Liver (tissue), 9 donors: ENCODE data around the gene INSL4. TPM values are rescaled to one million over a fixed set of nuclear protein-coding genes. Genes with fewer than 3 reads are reported as not detected.

Experiments used
- DNase-seq: peaks from one replicate; pipeline ENCODE4 v3.0.0-alpha.2; 2017; ENCODE audit warnings: low spot score
- H3K27ac ChIP-seq, 2 donors: one replicate each; pipeline ENCODE4 v1.7.0; 2013; ENCODE audit warnings: inconsistent platforms in 2 of 2, low read length in 2 of 2, control low read depth in 1 of 2, low read depth in 1 of 2, mild to moderate bottlenecking in 1 of 2
- H3K27me3 ChIP-seq, 4 donors: one replicate each; pipeline versions ENCODE4 v1.6.1 to v1.7.0; 2013; ENCODE audit warnings: low read length in 3 of 4, inconsistent platforms in 1 of 4, mild to moderate bottlenecking in 1 of 4, moderate library complexity in 1 of 4; ENCODE audit not compliant: control insufficient read depth in 4 of 4, insufficient read depth in 4 of 4
- H3K36me3 ChIP-seq, 4 donors: one replicate each; pipeline versions ENCODE4 v1.6.1 to v1.7.0; 2013; ENCODE audit warnings: low read length in 3 of 4, mild to moderate bottlenecking in 3 of 4, low read depth in 1 of 4, moderate library complexity in 1 of 4; ENCODE audit not compliant: control insufficient read depth in 4 of 4, insufficient read depth in 3 of 4
- H3K4me1 ChIP-seq, 4 donors: one replicate each; pipeline versions ENCODE4 v1.6.1 to v1.7.0; 2013; ENCODE audit warnings: low read length in 3 of 4, mild to moderate bottlenecking in 3 of 4, moderate library complexity in 1 of 4; ENCODE audit not compliant: control insufficient read depth in 4 of 4, insufficient read depth in 4 of 4
- H3K4me3 ChIP-seq, 3 donors: one replicate each; pipeline versions ENCODE4 v1.6.1 to v1.7.0; 2013; ENCODE audit warnings: low read length in 3 of 3, control low read depth in 1 of 3, low read depth in 1 of 3, mild to moderate bottlenecking in 1 of 3
- H3K9ac ChIP-seq, 2 donors: one replicate each; pipeline ENCODE4 v1.7.0; 2013; ENCODE audit warnings: low read length in 2 of 2, mild to moderate bottlenecking in 2 of 2, moderate library complexity in 2 of 2, control low read depth in 1 of 2, low read depth in 1 of 2
- H3K9me3 ChIP-seq, 4 donors: one replicate each; pipeline versions ENCODE4 v1.6.1 to v1.7.0; 2013; ENCODE audit warnings: low read length in 3 of 4; ENCODE audit not compliant: control insufficient read depth in 4 of 4
- EGR1 ChIP-seq, 2 donors: IDR thresholded peaks; 2 replicates each; pipeline ENCODE4 v1.6.1; 2016 to 2018; ENCODE audit warnings: antibody characterized with exemption in 2 of 2, low read depth in 2 of 2
- FOXA1 ChIP-seq: IDR thresholded peaks from 2 replicates; pipeline ENCODE4 v1.6.1; 2016; ENCODE audit warnings: antibody characterized with exemption
- FOXA2 ChIP-seq: IDR thresholded peaks from 2 replicates; pipeline ENCODE4 v1.6.1; 2016; ENCODE audit warnings: antibody characterized with exemption
- GABPA ChIP-seq, 2 donors: IDR thresholded peaks in 1 of 2; conservative IDR thresholded peaks in 1 of 2; 2 replicates each; pipeline ENCODE4 v1.6.1; 2016; ENCODE audit warnings: antibody characterized with exemption in 2 of 2, mild to moderate bottlenecking in 1 of 2, moderate library complexity in 1 of 2
- HNF4A ChIP-seq, 2 donors: conservative IDR thresholded peaks; 2 replicates each; pipeline ENCODE4 v1.6.1; 2016; ENCODE audit warnings: antibody characterized with exemption in 2 of 2, mild to moderate bottlenecking in 2 of 2
- HNF4G ChIP-seq: IDR thresholded peaks from 2 replicates; pipeline ENCODE4 v1.6.1; 2016; ENCODE audit warnings: antibody characterized with exemption
- JUND ChIP-seq, 2 donors: IDR thresholded peaks; 2 replicates each; pipeline ENCODE4 v1.6.1; 2016; ENCODE audit warnings: antibody characterized with exemption in 2 of 2
- NR2F2 ChIP-seq: IDR thresholded peaks from 2 replicates; pipeline ENCODE4 v1.6.1; 2016; ENCODE audit warnings: antibody characterized with exemption
- RAD21 ChIP-seq, 2 donors: IDR thresholded peaks; 2 replicates each; pipeline ENCODE4 v1.6.1; 2016; ENCODE audit warnings: antibody characterized with exemption in 2 of 2, mild to moderate bottlenecking in 2 of 2
- RXRA ChIP-seq, 2 donors: IDR thresholded peaks; 2 replicates each; pipeline ENCODE4 v1.6.1; 2017 to 2018; ENCODE audit warnings: antibody characterized with exemption in 2 of 2, mild to moderate bottlenecking in 1 of 2
- SP1 ChIP-seq: IDR thresholded peaks from 2 replicates; pipeline ENCODE4 v1.6.1; 2018; ENCODE audit warnings: antibody characterized with exemption, mild to moderate bottlenecking
- TAF1 ChIP-seq: conservative IDR thresholded peaks from 2 replicates; pipeline ENCODE4 v1.6.1; 2016; ENCODE audit warnings: antibody characterized with exemption, mild to moderate bottlenecking
- YY1 ChIP-seq: IDR thresholded peaks from 2 replicates; pipeline ENCODE4 v1.6.1; 2016; ENCODE audit warnings: antibody characterized with exemption, mild to moderate bottlenecking
- WGBS: extraction: QIAGEN DNeasy Blood & Tissue Kit; methylation state at CpG from one replicate; pipeline ENCODE4 v1.1.7; 2013; 5-methylcytosine and 5-hydroxymethylcytosine counted together
- polyA plus RNA-seq, 2 donors: library from polyadenylated mRNA; stranded (reverse) in 1 of 2; unstranded in 1 of 2; fragments of 200-250 nt in 1 of 2; fragments of >200 nt in 1 of 2; fragmentation: Nextera tagmentation in 1 of 2; extraction: Ambion mirVana in 1 of 2; gene quantifications; one replicate each; pipeline versions ENCODE4 v1.2.1 to v1.2.3, GENCODE V29; 2013 to 2015
- total RNA-seq, 2 donors: library from RNA; depleted of rRNA; stranded (reverse); fragments of >200 nt; gene quantifications; one replicate each; pipeline ENCODE4 v1.2.3, GENCODE V29; 2014
- TF ChIP-seq, protein P1 (sequence below): IDR thresholded peaks from 2 replicates; pipeline ENCODE4 v1.6.1; 2016; ENCODE audit warnings: antibody characterized with exemption, mild to moderate bottlenecking
- TF ChIP-seq, protein P2 (sequence below): IDR thresholded peaks from 2 replicates; pipeline ENCODE4 v1.6.1; 2016; ENCODE audit warnings: antibody characterized with exemption
- donor health status: healthy.
- donor health status: healthy.
- donor health status: healthy.
- donor health status: healthy.
- donor health status: healthy.

The INSL4 gene
- total and polyA plus RNA-seq, 4 donors, result not detected

DNA sequence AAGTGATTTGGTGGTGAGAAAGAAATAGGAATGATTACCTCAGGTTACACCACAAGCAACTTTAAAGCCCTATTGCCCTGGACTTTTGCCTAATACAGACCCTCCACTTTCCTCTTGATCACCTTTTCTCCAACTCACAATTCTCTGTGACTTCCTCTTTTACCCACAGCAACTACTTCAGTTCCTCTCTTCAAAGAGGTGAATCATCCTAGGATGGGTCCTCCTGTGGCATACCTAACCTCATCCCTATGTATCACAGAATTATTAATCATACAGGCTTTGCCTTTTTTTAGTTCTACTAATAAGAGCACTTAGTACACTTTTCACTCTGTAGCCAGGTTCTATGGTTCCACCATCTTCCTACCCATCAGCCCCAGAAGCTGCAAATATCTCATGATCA, 26.1 kb upstream of the INSL4 start (continued):
- TF ChIP-seq, protein P1, sequence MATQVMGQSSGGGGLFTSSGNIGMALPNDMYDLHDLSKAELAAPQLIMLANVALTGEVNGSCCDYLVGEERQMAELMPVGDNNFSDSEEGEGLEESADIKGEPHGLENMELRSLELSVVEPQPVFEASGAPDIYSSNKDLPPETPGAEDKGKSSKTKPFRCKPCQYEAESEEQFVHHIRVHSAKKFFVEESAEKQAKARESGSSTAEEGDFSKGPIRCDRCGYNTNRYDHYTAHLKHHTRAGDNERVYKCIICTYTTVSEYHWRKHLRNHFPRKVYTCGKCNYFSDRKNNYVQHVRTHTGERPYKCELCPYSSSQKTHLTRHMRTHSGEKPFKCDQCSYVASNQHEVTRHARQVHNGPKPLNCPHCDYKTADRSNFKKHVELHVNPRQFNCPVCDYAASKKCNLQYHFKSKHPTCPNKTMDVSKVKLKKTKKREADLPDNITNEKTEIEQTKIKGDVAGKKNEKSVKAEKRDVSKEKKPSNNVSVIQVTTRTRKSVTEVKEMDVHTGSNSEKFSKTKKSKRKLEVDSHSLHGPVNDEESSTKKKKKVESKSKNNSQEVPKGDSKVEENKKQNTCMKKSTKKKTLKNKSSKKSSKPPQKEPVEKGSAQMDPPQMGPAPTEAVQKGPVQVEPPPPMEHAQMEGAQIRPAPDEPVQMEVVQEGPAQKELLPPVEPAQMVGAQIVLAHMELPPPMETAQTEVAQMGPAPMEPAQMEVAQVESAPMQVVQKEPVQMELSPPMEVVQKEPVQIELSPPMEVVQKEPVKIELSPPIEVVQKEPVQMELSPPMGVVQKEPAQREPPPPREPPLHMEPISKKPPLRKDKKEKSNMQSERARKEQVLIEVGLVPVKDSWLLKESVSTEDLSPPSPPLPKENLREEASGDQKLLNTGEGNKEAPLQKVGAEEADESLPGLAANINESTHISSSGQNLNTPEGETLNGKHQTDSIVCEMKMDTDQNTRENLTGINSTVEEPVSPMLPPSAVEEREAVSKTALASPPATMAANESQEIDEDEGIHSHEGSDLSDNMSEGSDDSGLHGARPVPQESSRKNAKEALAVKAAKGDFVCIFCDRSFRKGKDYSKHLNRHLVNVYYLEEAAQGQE, result no peak
- TF ChIP-seq EGR1 (IDR thresholded peaks at IDR 0.05; ENCODE audit: low read depth in 2 of 2) (no peak), RAD21 (IDR thresholded peaks at IDR 0.05) (no peak), FOXA1 (no peak), HNF4A (conservative IDR thresholded peaks at IDR 0.05) (no peak), NR2F2 (no peak)

- Histone ChIP-seq H3K4me1 (no peaks in the 10 kb centered on the region), H3K9ac (no peak overlapping the region), H3K9me3 (peaks cover 0 to 19% (median 1%) of the 10 kb centered on the region in 4 donors), H3K4me3 (no peak overlapping the region), H3K27me3 (peaks cover 0 to 8% (median under 1%) of the 10 kb centered on the region in 4 donors), H3K27ac (no peak overlapping the region), H3K36me3 (no peaks in the 10 kb centered on the region)
- 82% methylated on average over 10 of the region's 10 CpGs for WGBS
- TF ChIP-seq JUND (IDR thresholded peaks at IDR 0.05) (no peak), RAD21 (IDR thresholded peaks at IDR 0.05) (no peak), EGR1 (IDR thresholded peaks at IDR 0.05; ENCODE audit: low read depth in 2 of 2) (no peak), HNF4A (conservative IDR thresholded peaks at IDR 0.05) (no peak), TAF1 (no peak), RXRA (IDR thresholded peaks at IDR 0.05) (no peak), FOXA1 (no peak), GABPA (IDR thresholded peaks at IDR 0.05 in 1 of 2, conservative IDR thresholded peaks at IDR 0.05 in 1 of 2) (no peak), YY1 (no peak), FOXA2 (no peak), HNF4G (no peak), SP1 (no peak)
- TF ChIP-seq, protein P1, result no peak
- TF ChIP-seq, protein P2, sequence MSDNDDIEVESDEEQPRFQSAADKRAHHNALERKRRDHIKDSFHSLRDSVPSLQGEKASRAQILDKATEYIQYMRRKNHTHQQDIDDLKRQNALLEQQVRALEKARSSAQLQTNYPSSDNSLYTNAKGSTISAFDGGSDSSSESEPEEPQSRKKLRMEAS, result no peak
- DNase-seq, result no peak
These were observed 665 bp upstream of the INSL4 start for GRCh38 chr9:5230554-5230953.
